PC-3 (cell line): ENCODE results near the gene DBF4B. TPM values are rescaled to one million over a fixed set of nuclear protein-coding genes. Genes with fewer than 3 reads are reported as not detected.

ENCODE experiments used
- ATAC-seq: fragments of 200-7000 bp; cut with Tn5 transposase; 2 replicates; pipeline ENCODE4 v1.9.1; 2020; ENCODE audit warnings: mild to moderate bottlenecking, moderate library complexity
- BruUV-seq: library from RNA; stranded (reverse); fragments of 400-500 nt; replicated peaks from 2 replicates; lab custom pipeline; 2021; lab: Mats Ljungman, UMichigan
- CTCF ChIA-PET: fragments of 300-600 bp; sonication (Branson Sonifier 250); formaldehyde crosslinking; loops from one replicate; lab custom pipeline; 2022; ENCODE audit warnings: antibody characterized with exemption; lab: Charles Lee
- POLR2A ChIA-PET: fragments of 300-600 bp; sonication (Branson Sonifier 250); formaldehyde crosslinking; loops from one replicate; lab custom pipeline; 2022; ENCODE audit warnings: antibody characterized with exemption; ENCODE audit not compliant: unreplicated experiment; lab: Charles Lee
- DNase-seq: peaks from one replicate; pipeline ENCODE4 v3.0.0-alpha.2; 2015
- H2AFZ ChIP-seq: fragments of 300-600 bp; sonication (generic); 2 replicates; pipeline ENCODE4 v1.6.0; 2016; ENCODE audit warnings: antibody characterized with exemption, low read length
- H3F3A ChIP-seq: fragments of 300-600 bp; sonication (generic); one replicate; pipeline ENCODE4 v1.6.0; 2017; ENCODE audit warnings: antibody characterized with exemption, low read length, control low read depth, mild to moderate bottlenecking; ENCODE audit not compliant: unreplicated experiment
- H3K27ac ChIP-seq: fragments of 300-600 bp; sonication (generic); 2 replicates; pipeline ENCODE4 v1.5.1; 2016; ENCODE audit warnings: mild to moderate bottlenecking, low read length
- H3K27me3 ChIP-seq: fragments of 300-600 bp; sonication (generic); 2 replicates; pipeline ENCODE4 v1.6.1; 2016; ENCODE audit warnings: low read length, mixed read lengths
- H3K36me3 ChIP-seq: fragments of 300-600 bp; sonication (generic); 2 replicates; pipeline ENCODE4 v1.6.1; 2016; ENCODE audit warnings: low read depth, mixed run types, low read length, mixed read lengths
- H3K4me1 ChIP-seq: fragments of 300-600 bp; sonication (generic); 2 replicates; pipeline ENCODE4 v1.5.1; 2016; ENCODE audit warnings: low read length; ENCODE audit not compliant: insufficient read depth
- H3K4me2 ChIP-seq: fragments of 300-600 bp; sonication (generic); 2 replicates; pipeline ENCODE4 v1.6.0; 2016; ENCODE audit warnings: low read length
- H3K4me3 ChIP-seq: fragments of 300-600 bp; sonication (generic); 2 replicates; pipeline ENCODE4 v1.5.1; 2016; ENCODE audit warnings: mild to moderate bottlenecking, low read length, mixed read lengths
- H3K79me2 ChIP-seq: fragments of 300-600 bp; sonication (generic); 2 replicates; pipeline ENCODE4 v1.6.1; 2017; ENCODE audit warnings: low read length, mixed read lengths
- H3K9ac ChIP-seq: fragments of 300-600 bp; sonication (generic); 2 replicates; pipeline ENCODE4 v1.6.0; 2016; ENCODE audit warnings: mild to moderate bottlenecking, low read length
- H3K9me2 ChIP-seq: fragments of 300-600 bp; sonication (generic); replicated peaks from 2 replicates; pipeline ENCODE4 v1.6.1; 2016; ENCODE audit warnings: mixed run types, low read length, mixed read lengths
- H3K9me3 ChIP-seq: fragments of 300-600 bp; sonication (generic); 2 replicates; pipeline ENCODE4 v1.6.1; 2016; ENCODE audit warnings: low read length, mixed read lengths
- H4K20me1 ChIP-seq: fragments of 300-600 bp; sonication (generic); 2 replicates; pipeline ENCODE4 v1.6.1; 2016; ENCODE audit warnings: low read length, mixed read lengths
- EZH2 ChIP-seq: fragments of 300-600 bp; sonication (generic); IDR thresholded peaks from one replicate; pipeline ENCODE4 v1.6.1; 2017; ENCODE audit warnings: antibody characterized with exemption, mild to moderate bottlenecking, low read length; ENCODE audit not compliant: unreplicated experiment
- EZH2phosphoT487 ChIP-seq: fragments of 300-600 bp; sonication (generic); IDR thresholded peaks from 2 replicates; pipeline ENCODE4 v1.6.1; 2018; ENCODE audit warnings: mild to moderate bottlenecking, antibody characterized with exemption, low read length, borderline replicate concordance
- intact Hi-C: fragments of 100-400 bp; cut with micrococcal nuclease; formaldehyde crosslinking; loops from 2 replicates; pipeline ENCODE4 v1.9.0; 2023
- total RNA-seq: library from RNA; depleted of rRNA; stranded (reverse); fragments of >200 nt; gene quantifications from 2 replicates; pipeline ENCODE4 v1.2.3, GENCODE V29; 2014
- TF ChIP-seq, protein P1 (sequence below): fragments of 300-600 bp; sonication (generic); conservative IDR thresholded peaks from 2 replicates; pipeline ENCODE4 v1.5.1; 2017; ENCODE audit warnings: antibody characterized with exemption, low read depth, mild to moderate bottlenecking, low read length

DBF4B gene
- total RNA-seq, 1 experiment from 2014 or later, result 17.9 TPM

GRCh38 chr17:44757045-44757917 is 48.8 kb downstream of the DBF4B start:
- Histone ChIP-seq H3K9me2 (no peaks in the 10 kb centered on the region), H3K4me3 (no peak overlapping the region), H3K27ac (no peak overlapping the region), H3K79me2 (no peaks in the 10 kb centered on the region), H2AFZ (no peak overlapping the region), H3K4me1 (peaks cover 4% of the 10 kb centered on the region; the same call in 1 of the 2 replicates), H4K20me1 (no peaks in the 10 kb centered on the region), H3K27me3 (0 out of 2 replicates have a peak, but pooled peaks cover 5% of the 10 kb centered on the region), H3K4me2 (no peak overlapping the region), H3K9me3 (no peaks in the 10 kb centered on the region), H3K9ac (no peak overlapping the region), H3F3A (no peaks in the 10 kb centered on the region), H3K36me3 (no peaks in the 10 kb centered on the region)
- no peak for TF ChIP-seq EZH2phosphoT487
- TF ChIP-seq, protein P1, sequence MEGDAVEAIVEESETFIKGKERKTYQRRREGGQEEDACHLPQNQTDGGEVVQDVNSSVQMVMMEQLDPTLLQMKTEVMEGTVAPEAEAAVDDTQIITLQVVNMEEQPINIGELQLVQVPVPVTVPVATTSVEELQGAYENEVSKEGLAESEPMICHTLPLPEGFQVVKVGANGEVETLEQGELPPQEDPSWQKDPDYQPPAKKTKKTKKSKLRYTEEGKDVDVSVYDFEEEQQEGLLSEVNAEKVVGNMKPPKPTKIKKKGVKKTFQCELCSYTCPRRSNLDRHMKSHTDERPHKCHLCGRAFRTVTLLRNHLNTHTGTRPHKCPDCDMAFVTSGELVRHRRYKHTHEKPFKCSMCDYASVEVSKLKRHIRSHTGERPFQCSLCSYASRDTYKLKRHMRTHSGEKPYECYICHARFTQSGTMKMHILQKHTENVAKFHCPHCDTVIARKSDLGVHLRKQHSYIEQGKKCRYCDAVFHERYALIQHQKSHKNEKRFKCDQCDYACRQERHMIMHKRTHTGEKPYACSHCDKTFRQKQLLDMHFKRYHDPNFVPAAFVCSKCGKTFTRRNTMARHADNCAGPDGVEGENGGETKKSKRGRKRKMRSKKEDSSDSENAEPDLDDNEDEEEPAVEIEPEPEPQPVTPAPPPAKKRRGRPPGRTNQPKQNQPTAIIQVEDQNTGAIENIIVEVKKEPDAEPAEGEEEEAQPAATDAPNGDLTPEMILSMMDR, result no peak
- TF ChIP-seq EZH2, result no peak
- intact Hi-C loops, result no loop called here
- DNase-seq, result no peak
- CTCF ChIA-PET, result interaction anchor here (0.7 kb wide), 1 partner anchor 21 kb away, joined by 3 read pairs; no protein-coding TSS in a partner anchor
- no TSS peak for BruUV-seq
- no peak for ATAC-seq
- POLR2A ChIA-PET, result interaction anchor here (0.6 kb wide), 1 partner anchor 571 kb away, joined by 13 read pairs; the partner anchor contains the start of gene TMUB2

DNA sequence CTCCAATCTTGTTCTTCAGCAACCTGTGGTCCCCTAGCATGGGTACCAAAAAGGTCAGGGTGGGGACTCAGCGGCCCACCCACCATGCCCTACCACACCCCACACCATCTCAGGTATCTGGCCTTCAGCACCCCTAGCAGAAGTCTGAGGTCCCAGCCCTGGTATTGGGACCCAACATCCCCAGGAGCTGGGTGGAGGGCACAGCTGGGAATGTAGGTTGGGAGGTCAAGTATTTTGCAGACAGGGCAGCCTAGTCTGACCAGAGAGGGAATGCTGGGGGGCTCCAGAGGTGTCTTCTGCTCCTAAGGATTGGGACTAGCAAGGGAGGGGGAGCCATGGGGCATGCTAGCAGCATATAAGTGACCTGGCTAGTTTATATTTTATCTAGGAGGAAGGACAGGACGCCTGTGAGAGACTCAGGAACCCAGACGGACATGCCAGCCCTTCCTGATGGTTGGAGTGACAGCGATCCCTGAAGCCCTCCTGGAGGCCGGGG is 49.5 kb downstream of the DBF4B start:
- no peaks in the 10 kb centered on the region for H3F3A ChIP-seq
- H3K9me2 ChIP-seq, result no peaks in the 10 kb centered on the region
- TF ChIP-seq, protein P1, result no peak
- no peak for TF ChIP-seq EZH2phosphoT487
- TF ChIP-seq EZH2, result no peak
- 0 out of 2 replicates have a peak, but pooled peaks cover 5% of the 10 kb centered on the region for H3K27me3 ChIP-seq
- H3K9me3 ChIP-seq, result no peaks in the 10 kb centered on the region
- no peak overlapping the region for H3K4me3 ChIP-seq
- intact Hi-C loops, result no loop called here
- H4K20me1 ChIP-seq, result no peaks in the 10 kb centered on the region
- H3K4me1 ChIP-seq, result peaks cover 4% of the 10 kb centered on the region; the same call in 1 of the 2 replicates
- ChIA-PET CTCF (no interaction called here), POLR2A (no interaction called here)
- ATAC-seq (no peak), DNase-seq (no peak)
- no peaks in the 10 kb centered on the region for H3K79me2 ChIP-seq
- no peak overlapping the region for H3K9ac ChIP-seq
- no peak overlapping the region for H3K27ac ChIP-seq
- BruUV-seq, result no TSS peak
- H3K36me3 ChIP-seq, result no peaks in the 10 kb centered on the region
- no peak overlapping the region for H3K4me2 ChIP-seq
- H2AFZ ChIP-seq, result no peak overlapping the region
